ENCODE data around the gene IGDCC3.
"Not testable (repeated sequence)": the region's sequence is repeated elsewhere in the genome, so short reads cannot be mapped to it uniquely, and the experiment has no call there.

IGDCC3 gene

GRCh38 chr15:65349338-65349737 lies 28.5 kb downstream of the IGDCC3 start:
- ATAC-seq (replicated peaks) (no peak), DNase-seq (no peak)
- no peak overlapping the region for H3K4me3 Mint-ChIP-seq
- no peaks in the 10 kb centered on the region for H3K9me3 Mint-ChIP-seq
- H3K36me3 Mint-ChIP-seq (ENCODE audit: insufficient read depth): no peaks in the 10 kb centered on the region
- no peak overlapping the region for H3K27ac Mint-ChIP-seq
- H3K27me3 Mint-ChIP-seq: peaks cover 57 to 75% of the 10 kb centered on the region in 2 donors
- no peaks in the 10 kb centered on the region for H3K4me1 Mint-ChIP-seq (ENCODE audit: low read depth in 2 of 2)

GRCh38 chr15:65347756-65348155 lies 30.0 kb downstream of the IGDCC3 start:
- not testable (repeated sequence) for H3K27ac Mint-ChIP-seq; H3K9me3 Mint-ChIP-seq; DNase-seq; H3K36me3 Mint-ChIP-seq (ENCODE audit: insufficient read depth); H3K4me3 Mint-ChIP-seq; ATAC-seq (replicated peaks); H3K4me1 Mint-ChIP-seq (ENCODE audit: low read depth in 2 of 2)
- peaks cover 47 to 70% of the 10 kb centered on the region in 2 donors for H3K27me3 Mint-ChIP-seq

GRCh38 chr15:65346856-65347598 lies 30.8 kb downstream of the IGDCC3 start:
- no peak overlapping the region for H3K27ac Mint-ChIP-seq
- ATAC-seq (replicated peaks) (no peak), DNase-seq (no peak)
- H3K9me3 Mint-ChIP-seq: no peaks in the 10 kb centered on the region
- no peaks in the 10 kb centered on the region for H3K36me3 Mint-ChIP-seq (ENCODE audit: insufficient read depth)
- no peak overlapping the region for H3K4me3 Mint-ChIP-seq
- H3K27me3 Mint-ChIP-seq: peaks cover 52 to 70% of the 10 kb centered on the region in 2 donors
- no peaks in the 10 kb centered on the region for H3K4me1 Mint-ChIP-seq (ENCODE audit: low read depth in 2 of 2)

- Mint-ChIP-seq H3K4me1 (ENCODE audit: low read depth in 2 of 2) (peaks cover 0 to under 1% of the 10 kb centered on the region in 2 donors), H3K27me3 (peaks cover 53 to 72% of the 10 kb centered on the region in 2 donors), H3K27ac (no peak overlapping the region), H3K9me3 (no peaks in the 10 kb centered on the region), H3K4me3 (no peak overlapping the region), H3K36me3 (ENCODE audit: insufficient read depth) (no peaks in the 10 kb centered on the region)
- DNase-seq (no peak), ATAC-seq (replicated peaks) (no peak)
Measured at GRCh38 chr15:65344914-65345275, 32.9 kb downstream of the IGDCC3 start.

- Mint-ChIP-seq H3K4me1 (ENCODE audit: low read depth in 2 of 2) (peaks cover 0 to 4% of the 10 kb centered on the region in 2 donors), H3K36me3 (ENCODE audit: insufficient read depth) (no peaks in the 10 kb centered on the region), H3K27me3 (peaks cover 53 to 72% of the 10 kb centered on the region in 2 donors), H3K9me3 (no peaks in the 10 kb centered on the region), H3K4me3 (no peak overlapping the region), H3K27ac (no peak overlapping the region)
- DNase-seq (no peak), ATAC-seq (replicated peaks) (no peak)
Measured at GRCh38 chr15:65344214-65344913, 33.4 kb downstream of the IGDCC3 start.

GRCh38 chr15:65343374-65343981 lies 34.3 kb downstream of the IGDCC3 start:
- DNase-seq (no peak), ATAC-seq (replicated peaks) (no peak)
- H3K9me3 Mint-ChIP-seq: no peaks in the 10 kb centered on the region
- H3K4me3 Mint-ChIP-seq: no peak overlapping the region
- peaks cover 46 to 72% of the 10 kb centered on the region in 2 donors for H3K27me3 Mint-ChIP-seq
- H3K27ac Mint-ChIP-seq: no peak overlapping the region
- H3K36me3 Mint-ChIP-seq (ENCODE audit: insufficient read depth): no peaks in the 10 kb centered on the region
- H3K4me1 Mint-ChIP-seq (ENCODE audit: low read depth in 2 of 2): peaks cover 0 to 4% of the 10 kb centered on the region in 2 donors

- DNase-seq (no peak), ATAC-seq (replicated peaks) (no peak)
- Mint-ChIP-seq H3K36me3 (ENCODE audit: insufficient read depth) (no peaks in the 10 kb centered on the region), H3K27ac (no peak overlapping the region), H3K9me3 (no peaks in the 10 kb centered on the region), H3K27me3 (peaks cover 39 to 66% of the 10 kb centered on the region in 2 donors), H3K4me3 (no peak overlapping the region), H3K4me1 (ENCODE audit: low read depth in 2 of 2) (peaks cover 0 to 4% of the 10 kb centered on the region in 2 donors)
Measured at GRCh38 chr15:65342493-65342892, 35.3 kb downstream of the IGDCC3 start.

GRCh38 chr15:65339920-65340319 lies 37.9 kb downstream of the IGDCC3 start:
- Mint-ChIP-seq H3K9me3 (no peaks in the 10 kb centered on the region), H3K36me3 (ENCODE audit: insufficient read depth) (no peaks in the 10 kb centered on the region), H3K4me1 (ENCODE audit: low read depth in 2 of 2) (peaks cover 0 to 4% of the 10 kb centered on the region in 2 donors), H3K4me3 (no peak overlapping the region), H3K27me3 (peaks cover 31 to 59% of the 10 kb centered on the region in 2 donors), H3K27ac (peak overlapping the region in 1 of 2 donors; percentile 36)
- ATAC-seq (replicated peaks): no peak
- DNase-seq: no peak

GRCh38 chr15:65339416-65339815 lies 38.4 kb downstream of the IGDCC3 start:
- H3K36me3 Mint-ChIP-seq (ENCODE audit: insufficient read depth): no peaks in the 10 kb centered on the region
- no peak overlapping the region for H3K4me3 Mint-ChIP-seq
- peaks cover 31 to 63% of the 10 kb centered on the region in 2 donors for H3K27me3 Mint-ChIP-seq
- no peaks in the 10 kb centered on the region for H3K9me3 Mint-ChIP-seq
- ATAC-seq (replicated peaks) (no peak), DNase-seq (no peak)
- peaks cover 0 to 4% of the 10 kb centered on the region in 2 donors for H3K4me1 Mint-ChIP-seq (ENCODE audit: low read depth in 2 of 2)
- H3K27ac Mint-ChIP-seq: peak overlapping the region in 1 of 2 donors; percentile 36

GRCh38 chr15:65338823-65339222 lies 39.0 kb downstream of the IGDCC3 start:
- peaks cover 0 to 4% of the 10 kb centered on the region in 2 donors for H3K4me1 Mint-ChIP-seq (ENCODE audit: low read depth in 2 of 2)
- H3K27me3 Mint-ChIP-seq: peaks cover 37 to 63% of the 10 kb centered on the region in 2 donors
- H3K4me3 Mint-ChIP-seq: no peak overlapping the region
- no peak for DNase-seq
- no peaks in the 10 kb centered on the region for H3K9me3 Mint-ChIP-seq
- H3K27ac Mint-ChIP-seq: no peak overlapping the region
- no peaks in the 10 kb centered on the region for H3K36me3 Mint-ChIP-seq (ENCODE audit: insufficient read depth)
- ATAC-seq (replicated peaks): no peak

- H3K9me3 Mint-ChIP-seq: no peaks in the 10 kb centered on the region
Measured at GRCh38 chr15:65338366-65338765, 39.4 kb downstream of the IGDCC3 start.

GRCh38 chr15:65337436-65338070 lies 40.2 kb downstream of the IGDCC3 start:
- no peaks in the 10 kb centered on the region for H3K36me3 Mint-ChIP-seq (ENCODE audit: insufficient read depth)
- H3K4me1 Mint-ChIP-seq (ENCODE audit: low read depth in 2 of 2): peaks cover 0 to 4% of the 10 kb centered on the region in 2 donors
- no peak for ATAC-seq (replicated peaks)
- no peak for DNase-seq
- H3K27ac Mint-ChIP-seq: no peak overlapping the region
- H3K9me3 Mint-ChIP-seq: no peaks in the 10 kb centered on the region
- H3K27me3 Mint-ChIP-seq: peaks cover 35 to 68% of the 10 kb centered on the region in 2 donors
- H3K4me3 Mint-ChIP-seq: no peak overlapping the region

More at GRCh38 chr15:65338366-65338765, 39.4 kb downstream of the IGDCC3 start:
- DNase-seq (no peak), ATAC-seq (replicated peaks) (no peak)
- Mint-ChIP-seq H3K4me3 (no peak overlapping the region), H3K27me3 (peaks cover 38 to 64% of the 10 kb centered on the region in 2 donors), H3K27ac (no peak overlapping the region), H3K36me3 (ENCODE audit: insufficient read depth) (no peaks in the 10 kb centered on the region), H3K4me1 (ENCODE audit: low read depth in 2 of 2) (peaks cover 0 to 4% of the 10 kb centered on the region in 2 donors)

All from effector memory CD8-positive, alpha-beta T cell (primary cell).